GM19467 (cell line): Measurements from ENCODE around the gene BORCS6.
"Not testable (repeated sequence)": the region's sequence is repeated elsewhere in the genome, so short reads cannot be mapped to it uniquely, and the experiment has no call there.

Experiments
- ATAC-seq: cut with Tn5 transposase; IDR thresholded peaks from one replicate; pipeline ENCODE4 v1.9.1; 2021; ENCODE audit warnings: mild to moderate bottlenecking, moderate library complexity; ENCODE audit not compliant: unreplicated experiment

Gene BORCS6

GRCh38 chr17:8189711-8190477 is at the start of gene BORCS6:
BORCS6 (minus strand) TSS chr17:8190180; CDS start chr17:8190140, 40 bp downstream.
- peak; percentile 47 for ATAC-seq

DNA sequence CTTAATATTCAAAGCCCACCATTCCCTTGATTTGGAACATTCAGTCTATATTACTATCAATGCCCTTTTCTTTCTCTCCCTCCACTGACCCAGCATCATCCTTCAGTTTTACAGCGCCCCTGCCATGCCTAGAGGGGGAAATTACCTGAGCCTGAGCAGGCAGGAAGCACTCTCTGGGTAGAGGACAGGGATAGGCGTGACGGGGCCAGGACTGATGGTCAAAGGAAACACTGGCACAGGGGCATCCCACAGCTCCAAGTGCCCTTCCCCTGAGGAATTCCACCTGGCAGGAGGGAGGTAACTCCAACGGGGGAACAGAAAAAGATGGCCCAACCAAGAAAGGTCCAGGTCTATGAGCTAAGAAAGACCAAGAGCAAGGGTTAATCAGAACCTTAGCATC is 47.9 kb upstream of the BORCS6 start:
- no peak for ATAC-seq

- no peak for ATAC-seq
These were observed 47.2 kb upstream of the BORCS6 start for GRCh38 chr17:8237175-8237574.

DNA sequence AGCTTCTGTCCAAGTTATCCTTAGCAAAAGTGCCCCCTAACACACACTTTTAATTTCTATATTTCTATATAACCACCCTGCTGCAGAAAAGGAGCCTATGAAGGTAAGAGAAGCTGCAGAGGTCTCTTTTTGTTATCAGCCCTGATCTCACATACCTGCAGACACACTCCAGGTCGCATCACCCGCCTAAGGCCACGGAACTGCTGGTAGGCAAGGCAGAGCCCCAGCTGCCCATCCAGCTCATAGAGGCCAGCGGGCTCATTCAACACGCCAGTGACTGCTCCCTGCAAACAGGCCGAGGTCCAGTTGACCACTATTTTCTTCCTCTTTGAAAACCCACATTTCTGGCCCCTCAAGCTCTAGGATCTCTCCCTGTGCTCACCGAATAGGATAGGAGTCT is 45.7 kb upstream of the BORCS6 start:
- ATAC-seq = no peak

- ATAC-seq = no peak
These were observed 44.6 kb upstream of the BORCS6 start for GRCh38 chr17:8234361-8235270.

GRCh38 chr17:8231701-8232100 is 41.7 kb upstream of the BORCS6 start:
- no peak for ATAC-seq

- ATAC-seq = no peak
These were observed 37.2 kb upstream of the BORCS6 start for GRCh38 chr17:8227238-8227581.

GRCh38 chr17:8226536-8227237 is 36.7 kb upstream of the BORCS6 start:
- no peak for ATAC-seq

- ATAC-seq = no peak
These were observed 36.0 kb upstream of the BORCS6 start for GRCh38 chr17:8225813-8226535.

GRCh38 chr17:8224891-8225812 is 35.2 kb upstream of the BORCS6 start:
- no peak for ATAC-seq

- no peak for ATAC-seq
These were observed 33.6 kb upstream of the BORCS6 start for GRCh38 chr17:8223356-8224126.

DNA sequence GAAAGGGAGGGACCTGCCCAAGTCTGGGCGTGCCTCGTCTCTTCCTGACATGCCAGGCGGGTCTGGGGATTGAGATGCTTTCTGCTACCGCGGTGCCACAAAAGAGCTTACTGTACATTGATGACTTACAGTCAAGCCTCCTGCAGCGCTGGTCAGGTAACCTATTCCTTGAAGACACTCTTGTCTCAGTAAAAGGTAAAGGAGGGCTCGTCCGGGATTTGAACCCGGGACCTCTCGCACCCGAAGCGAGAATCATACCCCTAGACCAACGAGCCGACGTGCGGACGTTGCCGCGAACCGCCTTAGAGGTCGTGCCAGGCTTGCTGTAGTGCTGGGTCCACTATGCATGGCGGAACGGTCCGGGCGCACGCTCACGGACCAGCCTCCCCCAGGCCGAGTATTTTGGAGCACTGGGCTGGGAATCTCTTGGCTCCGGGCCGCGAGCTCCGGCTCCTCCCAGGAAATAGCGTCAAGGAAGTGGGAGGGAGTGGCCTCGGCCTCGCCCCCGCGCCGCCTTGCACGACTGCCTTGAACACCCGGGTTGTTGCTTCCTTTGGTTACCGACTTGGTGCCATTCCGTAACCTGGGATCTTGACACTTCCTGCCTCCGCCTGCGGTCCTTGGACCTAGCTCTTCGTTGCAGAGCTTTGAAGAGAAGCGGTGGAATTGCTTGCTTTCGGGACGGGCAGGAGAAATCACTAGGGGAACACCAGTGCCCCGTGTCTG is 32.8 kb upstream of the BORCS6 start:
- peak; percentile 31 for ATAC-seq

DNA sequence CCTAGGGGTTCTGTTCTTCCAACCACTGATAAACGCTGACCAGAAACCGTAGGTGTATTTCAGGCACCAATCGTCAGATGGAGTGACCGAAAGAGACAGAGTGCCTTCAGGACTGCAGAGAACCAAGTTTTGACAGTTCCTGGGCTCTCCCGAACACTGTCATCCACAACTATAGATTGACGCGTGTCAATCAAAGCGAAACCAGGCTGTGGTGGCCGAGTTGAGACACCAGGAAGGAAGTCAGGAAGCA is 32.3 kb upstream of the BORCS6 start:
- ATAC-seq = peak; percentile 30

DNA sequence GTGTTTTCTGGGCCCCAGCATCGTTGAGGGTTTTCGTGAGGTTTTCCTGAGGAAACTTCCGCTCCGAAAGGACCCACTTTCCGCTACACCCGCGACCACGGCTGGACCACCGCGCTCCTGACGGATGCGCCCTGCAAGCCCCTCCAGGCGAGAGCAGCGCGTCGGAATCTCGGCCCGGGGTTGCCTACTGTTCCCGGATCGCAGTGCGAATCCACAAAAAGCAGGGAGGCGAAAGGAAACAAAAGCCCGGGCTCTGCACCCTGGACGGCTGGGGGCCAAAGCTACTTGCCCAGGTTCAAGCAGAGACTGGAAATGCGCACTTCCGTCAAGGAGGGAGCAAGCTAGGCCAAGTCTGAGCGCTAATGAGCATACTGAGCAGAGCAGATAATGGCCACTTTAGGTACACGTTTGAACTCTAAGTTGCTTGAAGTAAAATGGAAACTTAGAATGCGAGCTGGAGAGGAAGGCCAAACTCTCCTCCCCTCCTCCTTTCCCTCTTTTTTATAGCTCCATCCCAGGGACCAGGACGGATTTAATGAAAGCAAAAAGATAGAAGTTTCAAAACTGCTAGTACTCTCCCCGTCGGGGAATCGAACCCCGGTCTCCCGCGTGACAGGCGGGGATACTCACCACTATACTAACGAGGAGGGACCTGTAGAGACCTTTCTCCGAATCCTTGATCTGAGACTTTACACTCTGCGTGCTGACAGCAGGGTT is 31.8 kb upstream of the BORCS6 start:
- peak; percentile 32 for ATAC-seq

DNA sequence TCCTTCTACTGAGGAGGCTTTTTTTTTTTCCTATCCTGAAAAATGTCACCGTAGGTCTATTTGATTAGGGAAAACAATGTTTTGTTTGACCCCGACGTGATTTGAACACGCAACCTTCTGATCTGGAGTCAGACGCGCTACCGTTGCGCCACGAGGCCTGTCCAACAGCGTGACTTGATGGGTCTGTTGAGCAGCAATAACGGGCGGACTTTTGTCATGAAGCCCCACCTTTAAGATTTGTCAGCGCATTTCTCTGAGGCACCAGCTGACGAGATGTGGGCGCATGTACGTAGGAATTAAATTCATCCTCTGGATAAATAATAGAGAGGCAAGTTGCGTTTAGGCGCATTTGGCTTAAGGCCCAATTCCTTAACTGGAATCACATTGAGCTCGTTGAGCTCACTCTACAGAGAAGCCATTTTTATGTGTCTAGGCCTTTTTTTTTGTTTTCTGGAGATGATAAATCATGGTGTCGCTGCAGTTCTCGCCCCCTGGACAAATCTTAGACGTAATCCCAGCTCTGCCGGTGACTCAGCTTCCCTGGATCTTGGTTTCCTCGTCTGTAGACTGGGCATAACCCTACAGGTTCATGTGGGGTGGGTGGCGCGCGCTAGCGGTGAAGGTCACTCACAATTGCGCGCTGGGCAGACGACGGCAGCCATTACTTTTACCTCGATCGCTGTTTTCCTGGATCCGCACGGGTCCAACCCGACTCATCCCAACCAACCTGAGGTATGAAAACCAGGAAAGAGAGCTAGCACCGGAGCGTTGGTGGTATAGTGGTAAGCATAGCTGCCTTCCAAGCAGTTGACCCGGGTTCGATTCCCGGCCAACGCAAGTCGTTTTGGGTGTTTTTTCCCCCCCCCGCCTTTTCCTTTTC is 31.0 kb upstream of the BORCS6 start:
- no peak for ATAC-seq

DNA sequence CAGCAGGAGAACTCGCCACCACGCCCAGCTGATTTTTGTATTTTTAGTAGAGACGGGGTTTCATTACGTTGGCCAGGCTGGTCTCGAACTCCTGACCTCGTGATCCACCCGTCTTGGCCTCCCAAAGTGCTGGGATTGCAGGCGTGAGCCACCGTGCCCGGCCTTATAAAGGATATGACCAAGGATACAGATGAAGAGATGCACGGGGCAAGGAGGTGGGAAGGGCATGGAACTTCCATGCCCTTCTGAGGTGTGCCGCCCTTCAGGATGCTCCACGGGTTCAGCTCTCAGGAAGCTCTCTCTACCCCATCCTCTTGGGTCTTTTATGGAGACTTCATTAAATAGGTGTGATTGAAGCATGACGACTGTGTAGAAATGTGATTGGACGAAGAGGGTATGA is 24.0 kb upstream of the BORCS6 start:
- ATAC-seq = not testable (repeated sequence)
